HL-60/S4 (cell line): ENCODE measurements around the gene DAPK1.

Experiments used
- in situ Hi-C: fragments of 300-500 bp; cut with MboI; formaldehyde crosslinking; loops from 2 replicates; pipeline ENCODE4 v1.14.3; 2022; ENCODE audit warnings: low sequenced_read_pairs

DAPK1 gene

GRCh38 chr9:87609002-87609401 is 111.3 kb downstream of the DAPK1 start:
- in situ Hi-C loops, result no loop called here

- in situ Hi-C loops, result no loop called here
Observed at GRCh38 chr9:87609486-87609885, 111.8 kb downstream of the DAPK1 start.

GRCh38 chr9:87610200-87611155 is 112.8 kb downstream of the DAPK1 start:
- in situ Hi-C loops, result no loop called here

- in situ Hi-C loops, result no loop called here
Observed at GRCh38 chr9:87611776-87612175, 114.1 kb downstream of the DAPK1 start.

GRCh38 chr9:87612536-87612935 is 114.9 kb downstream of the DAPK1 start:
- in situ Hi-C loops, result no loop called here

GRCh38 chr9:87613265-87614111 is 115.8 kb downstream of the DAPK1 start:
- in situ Hi-C loops, result no loop called here

GRCh38 chr9:87614397-87614796 is 116.7 kb downstream of the DAPK1 start:
- in situ Hi-C loops, result no loop called here

GRCh38 chr9:87615136-87615535 is 117.5 kb downstream of the DAPK1 start:
- in situ Hi-C loops, result no loop called here

- in situ Hi-C loops, result no loop called here
Observed at GRCh38 chr9:87615547-87616148, 118.0 kb downstream of the DAPK1 start.

- in situ Hi-C loops, result no loop called here
Observed at GRCh38 chr9:87618226-87618625, 120.6 kb downstream of the DAPK1 start.

GRCh38 chr9:87618931-87619330 is 121.3 kb downstream of the DAPK1 start:
- in situ Hi-C loops, result no loop called here

GRCh38 chr9:87619346-87619745 is 121.7 kb downstream of the DAPK1 start:
- in situ Hi-C loops, result no loop called here

- in situ Hi-C loops, result no loop called here
Observed at GRCh38 chr9:87620731-87621322, 123.2 kb downstream of the DAPK1 start.

GRCh38 chr9:87622098-87622497 is 124.4 kb downstream of the DAPK1 start:
- in situ Hi-C loops, result no loop called here

GRCh38 chr9:87622923-87623322 is 125.3 kb downstream of the DAPK1 start:
- in situ Hi-C loops, result no loop called here

- in situ Hi-C loops, result no loop called here
Observed at GRCh38 chr9:87628346-87628745, 130.7 kb downstream of the DAPK1 start.

GRCh38 chr9:87629104-87629503 is 131.4 kb downstream of the DAPK1 start:
- in situ Hi-C loops, result no loop called here

- in situ Hi-C loops, result no loop called here
Observed at GRCh38 chr9:87630266-87630665, 132.6 kb downstream of the DAPK1 start.

- in situ Hi-C loops, result no loop called here
Observed at GRCh38 chr9:87630846-87631245, 133.2 kb downstream of the DAPK1 start.

GRCh38 chr9:87635656-87636501 is 138.2 kb downstream of the DAPK1 start:
- in situ Hi-C loops, result no loop called here
